Effector memory CD8-positive, alpha-beta T cell (primary cell): ENCODE data around the gene CABLES2.

Experiments used
- ATAC-seq: fragments of 150-1000 bp; cut with Tn5 transposase; replicated peaks from 2 replicates; pipeline ENCODE4 v1.10.0; 2021; ENCODE audit warnings: mild to moderate bottlenecking, moderate library complexity
- DNase-seq, 3 experiments: peaks; one replicate each; pipeline ENCODE4 v3.0.0; 2021
- H3K27ac Mint-ChIP-seq, 2 donors: one replicate each; pipeline ENCODE4 v1.8.0; 2022; ENCODE audit warnings: mild to moderate bottlenecking in 2 of 2, mixed read lengths in 2 of 2, moderate library complexity in 2 of 2
- H3K27me3 Mint-ChIP-seq, 2 donors: one replicate each; pipeline ENCODE4 v1.8.0; 2022; ENCODE audit warnings: mixed read lengths in 2 of 2
- H3K36me3 Mint-ChIP-seq: one replicate; pipeline ENCODE4 v1.8.0; 2022; ENCODE audit warnings: mild to moderate bottlenecking, moderate library complexity, mixed read lengths; ENCODE audit not compliant: insufficient read depth
- H3K4me1 Mint-ChIP-seq, 2 donors: one replicate each; pipeline ENCODE4 v1.8.0; 2022; ENCODE audit warnings: low read depth in 2 of 2, mixed read lengths in 2 of 2
- H3K4me3 Mint-ChIP-seq, 2 donors: one replicate each; pipeline ENCODE4 v1.8.0; 2022; ENCODE audit warnings: mild to moderate bottlenecking in 2 of 2, mixed read lengths in 2 of 2, moderate library complexity in 2 of 2
- H3K9me3 Mint-ChIP-seq, 2 donors: one replicate each; pipeline ENCODE4 v1.8.0; 2022; ENCODE audit warnings: mixed read lengths in 2 of 2

Gene CABLES2

DNA sequence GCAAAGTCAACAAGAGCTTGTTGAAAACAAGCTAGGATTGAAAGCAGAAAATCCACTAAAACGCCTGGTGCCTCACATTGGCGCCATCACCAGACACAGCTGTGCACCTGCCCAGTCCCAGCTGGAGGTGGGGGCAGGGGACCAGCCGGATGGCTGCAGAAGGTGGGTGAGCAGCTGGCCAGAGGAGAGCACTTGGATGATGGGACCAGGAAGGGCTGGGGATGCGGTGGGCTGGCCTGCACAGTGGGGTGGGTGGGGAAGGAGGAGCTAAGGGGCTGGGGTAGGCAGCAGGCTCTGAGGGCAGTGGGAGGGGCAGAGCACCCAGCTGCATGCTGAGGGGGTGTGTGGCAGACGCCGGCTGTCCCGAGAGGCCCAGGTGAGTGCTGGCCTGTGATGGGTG lies 7.1 kb downstream of the CABLES2 start:
- Mint-ChIP-seq H3K36me3 (peaks cover 30% of the 10 kb centered on the region), H3K4me3 (no peak overlapping the region)
- no peak for ATAC-seq

DNA sequence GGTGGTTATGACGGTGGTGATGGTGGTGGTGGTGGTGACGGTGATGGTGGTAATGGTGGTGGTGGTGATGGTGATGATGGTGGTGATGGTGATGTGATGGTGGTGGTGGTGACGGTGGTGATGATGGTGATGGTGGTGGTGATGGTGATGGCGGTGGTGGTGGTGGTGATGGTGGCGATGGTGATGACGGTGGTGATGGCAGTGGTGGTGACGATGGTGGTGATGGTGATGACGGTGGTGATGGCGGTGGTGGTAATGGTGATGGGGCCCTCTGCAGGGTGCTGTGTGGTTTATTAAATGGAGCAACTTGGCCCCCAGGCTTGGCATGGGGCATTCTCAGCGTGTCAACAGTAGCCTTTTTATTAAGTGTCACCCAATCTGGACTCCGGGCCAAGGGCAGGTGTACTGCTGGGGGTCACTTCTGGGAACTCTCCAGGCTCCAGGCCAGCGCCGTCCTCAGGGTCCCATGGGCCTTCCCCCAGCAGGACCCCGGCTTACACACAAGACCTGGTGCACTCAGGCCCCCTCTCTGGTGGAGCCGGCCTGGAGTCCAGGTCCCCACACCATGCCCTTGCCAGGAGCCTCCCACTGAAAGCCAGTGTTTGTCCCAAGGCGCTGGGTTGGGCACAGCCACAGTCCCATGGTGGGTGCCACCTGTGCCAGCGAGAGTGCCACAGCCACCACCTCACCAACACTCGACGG lies 8.8 kb downstream of the CABLES2 start:
- Mint-ChIP-seq H3K4me1 (peaks cover 2 to 5% of the 10 kb centered on the region in 2 donors), H3K36me3 (peaks cover 30% of the 10 kb centered on the region), H3K27ac (peak overlapping the region in 1 of 2 donors; percentile 62), H3K4me3 (no peak overlapping the region), H3K9me3 (peaks cover 0 to 8% of the 10 kb centered on the region in 2 donors), H3K27me3 (no peaks in the 10 kb centered on the region)
- no peak for ATAC-seq
- no peak for DNase-seq

More for the DNA sequence above, 7.1 kb downstream of the CABLES2 start:
- no peaks in the 10 kb centered on the region for H3K27me3 Mint-ChIP-seq
- H3K27ac Mint-ChIP-seq: peak overlapping the region in 1 of 2 donors; percentile 72
- H3K4me1 Mint-ChIP-seq: peaks cover 5 to 7% of the 10 kb centered on the region in 2 donors
- DNase-seq: no peak
- peaks cover 0 to 8% of the 10 kb centered on the region in 2 donors for H3K9me3 Mint-ChIP-seq

DNA sequence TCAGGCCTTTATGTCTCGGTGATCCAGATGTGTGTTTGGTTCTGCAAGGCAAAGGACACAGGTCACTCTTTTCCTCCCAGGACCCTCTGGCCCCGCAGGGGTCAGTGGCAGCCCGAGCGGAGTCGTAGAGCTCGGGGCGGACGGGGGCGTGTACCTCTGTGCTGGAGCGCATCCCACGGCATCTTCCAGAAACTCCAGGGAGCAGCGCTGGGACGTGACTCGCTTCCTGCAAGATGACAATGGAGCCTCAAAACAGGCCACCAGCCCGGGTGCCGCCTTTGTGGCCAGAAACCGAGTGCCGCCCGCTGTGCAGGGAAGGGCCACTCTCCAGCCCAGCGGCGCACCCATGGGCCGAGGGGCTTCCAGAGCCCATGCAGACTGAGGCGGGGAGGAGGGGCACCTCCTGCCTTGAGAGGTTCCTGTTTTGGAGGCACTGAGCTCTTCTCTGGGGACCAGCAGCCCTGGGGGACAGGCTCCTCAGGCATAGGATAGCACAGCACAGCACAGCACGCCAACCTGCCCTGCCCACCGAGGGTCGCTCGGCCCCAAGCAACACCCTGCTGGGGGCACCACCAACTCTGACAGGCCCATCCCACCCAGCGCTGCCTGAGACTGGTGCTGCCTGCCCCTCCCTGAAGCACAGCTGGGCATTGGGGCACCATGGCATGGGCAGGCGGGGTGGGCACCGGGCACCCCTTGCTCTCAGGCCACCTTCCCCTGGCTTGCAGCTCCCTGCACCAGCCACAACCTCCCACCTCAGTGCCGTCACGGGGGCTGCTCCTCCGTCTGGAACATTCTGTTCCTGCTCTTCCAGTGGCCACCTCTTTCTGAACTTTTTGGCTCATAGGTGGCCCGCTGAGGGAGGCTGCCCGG lies 10.5 kb downstream of the CABLES2 start:
- Mint-ChIP-seq H3K27me3 (no peaks in the 10 kb centered on the region), H3K36me3 (peaks cover 29% of the 10 kb centered on the region), H3K27ac (peak overlapping the region in 1 of 2 donors; percentile 73), H3K4me3 (no peak overlapping the region), H3K4me1 (peaks cover 2 to 5% of the 10 kb centered on the region in 2 donors), H3K9me3 (peaks cover 0 to 8% of the 10 kb centered on the region in 2 donors)
- no peak for ATAC-seq
- no peak for DNase-seq

DNA sequence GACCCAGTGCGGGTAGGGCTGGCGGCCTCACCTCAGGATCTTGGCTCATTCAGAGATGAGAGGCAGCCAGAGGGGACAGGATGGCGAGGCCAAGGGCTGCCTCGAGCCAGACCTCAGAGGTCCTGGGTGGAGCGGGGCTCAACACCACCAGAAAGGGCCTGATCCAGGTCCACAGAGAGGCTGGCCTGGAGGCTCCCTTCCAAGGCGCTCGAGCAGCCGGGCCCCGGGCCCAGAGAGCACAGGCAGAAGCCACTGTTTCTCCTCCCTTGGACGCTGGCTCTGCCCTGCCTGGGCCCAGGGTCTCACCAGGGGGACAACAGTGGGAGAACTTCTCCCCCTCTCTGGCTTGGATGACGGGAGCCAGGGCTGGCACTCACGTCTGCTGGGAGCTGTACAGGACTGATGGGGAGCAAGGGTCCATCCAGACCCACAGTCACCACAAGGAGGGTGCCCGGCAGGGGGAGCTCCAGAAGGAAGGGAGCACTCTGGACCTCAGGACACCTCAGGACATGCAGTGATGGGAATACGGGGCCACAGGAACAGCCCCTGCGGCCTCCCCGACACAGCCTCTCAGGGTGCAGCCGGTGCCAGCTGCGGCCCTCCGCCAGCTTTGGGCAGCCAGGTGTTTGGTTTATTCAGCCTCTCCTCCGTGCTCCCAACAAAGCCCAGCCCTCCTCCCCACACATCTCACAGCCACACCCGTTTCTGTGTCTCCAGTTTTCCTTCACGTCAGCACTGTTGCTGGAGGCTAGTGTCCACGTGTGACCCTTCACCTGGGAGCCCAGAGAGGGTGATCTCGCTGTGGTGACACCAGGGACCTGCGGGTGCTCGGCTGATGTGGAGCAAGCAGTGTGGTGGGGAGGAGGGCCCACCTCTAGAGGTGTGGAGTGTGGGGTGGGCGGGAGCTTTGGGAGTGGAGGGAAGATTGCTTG lies 11.5 kb downstream of the CABLES2 start:
- ATAC-seq (no peak), DNase-seq (no peak)
- no peak overlapping the region for H3K4me3 Mint-ChIP-seq
- H3K36me3 Mint-ChIP-seq: peaks cover 24% of the 10 kb centered on the region
- peaks cover 0 to 5% of the 10 kb centered on the region in 2 donors for H3K4me1 Mint-ChIP-seq
- H3K27me3 Mint-ChIP-seq: no peaks in the 10 kb centered on the region
- peaks cover 0 to 8% of the 10 kb centered on the region in 2 donors for H3K9me3 Mint-ChIP-seq
- H3K27ac Mint-ChIP-seq: peak overlapping the region in 1 of 2 donors; percentile 67

DNA sequence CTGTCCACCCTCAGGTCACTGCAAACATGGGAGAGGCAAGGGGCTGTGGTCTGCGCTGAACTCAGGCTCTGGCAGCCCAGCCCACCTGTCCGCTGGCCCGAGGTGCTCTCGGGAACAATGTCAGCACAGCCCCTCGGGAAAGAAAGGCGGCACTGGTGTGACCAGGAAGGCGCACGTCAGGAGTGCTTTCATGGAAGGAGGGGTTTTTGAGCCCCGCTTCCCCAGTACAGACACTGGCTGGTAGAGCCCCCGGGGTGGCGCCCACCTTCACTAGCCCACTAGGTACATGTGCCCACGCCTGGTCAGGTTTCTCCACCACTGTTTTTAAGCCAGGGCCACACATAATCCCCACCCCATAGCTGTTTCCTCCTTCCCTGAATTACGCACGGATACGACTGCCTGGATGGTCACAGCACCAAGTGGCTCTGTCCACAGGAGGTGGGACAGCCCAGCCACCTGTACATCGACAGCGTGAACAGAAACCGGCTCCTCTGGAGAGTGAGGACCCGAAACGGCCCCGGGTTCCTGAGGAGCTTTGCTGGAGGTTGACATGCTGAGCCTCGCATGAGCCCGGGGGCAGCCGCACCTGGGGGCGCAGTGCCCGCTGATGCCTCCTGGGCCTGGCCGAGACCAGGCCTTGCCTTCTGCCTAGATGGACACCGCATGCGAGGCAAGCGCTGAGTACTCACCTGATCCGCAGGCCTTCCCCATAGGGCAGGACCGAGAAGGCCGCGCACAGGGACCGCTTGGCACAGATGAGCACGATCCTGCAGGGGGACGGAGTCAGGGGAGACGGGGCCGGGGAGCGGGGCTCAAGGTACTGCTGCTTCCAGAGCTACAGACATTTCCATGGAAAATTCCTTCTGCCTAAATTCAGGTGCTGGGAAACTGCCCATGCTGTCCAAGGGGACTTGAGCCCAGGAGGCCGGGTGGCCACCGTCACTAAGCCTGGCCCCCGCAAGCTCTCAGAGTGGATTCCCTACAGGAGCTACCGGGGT lies 12.5 kb downstream of the CABLES2 start:
- Mint-ChIP-seq H3K4me3 (no peak overlapping the region), H3K36me3 (peaks cover 30% of the 10 kb centered on the region), H3K27me3 (no peaks in the 10 kb centered on the region), H3K27ac (peak overlapping the region in 1 of 2 donors; percentile 67), H3K4me1 (peaks cover 2 to 9% of the 10 kb centered on the region in 2 donors), H3K9me3 (peaks cover 0 to 8% of the 10 kb centered on the region in 2 donors)
- no peak for ATAC-seq
- DNase-seq: no peak

DNA sequence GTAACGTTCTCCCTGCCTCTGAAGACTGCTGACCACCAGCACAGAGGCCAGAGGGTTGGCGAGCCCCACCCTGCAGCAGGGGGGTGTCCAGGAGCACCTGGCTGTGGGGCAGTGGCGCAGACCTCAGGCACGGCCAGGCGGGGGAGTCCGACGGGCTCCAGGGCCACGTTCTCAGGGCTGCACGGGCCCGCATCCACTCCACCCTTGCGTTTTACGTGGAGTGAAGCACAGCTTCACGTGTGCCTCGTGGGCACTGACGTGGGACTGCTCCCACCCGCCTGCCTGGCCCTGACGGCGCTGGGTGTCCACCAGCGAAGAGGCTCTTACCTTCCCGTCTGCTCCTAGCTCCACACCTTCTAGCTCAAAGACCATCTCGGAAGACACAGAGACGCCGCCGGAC lies 13.3 kb downstream of the CABLES2 start:
- Mint-ChIP-seq H3K27ac (no peak overlapping the region), H3K36me3 (peaks cover 34% of the 10 kb centered on the region), H3K9me3 (peaks cover 0 to 8% of the 10 kb centered on the region in 2 donors), H3K27me3 (no peaks in the 10 kb centered on the region), H3K4me1 (peaks cover 2 to 9% of the 10 kb centered on the region in 2 donors), H3K4me3 (no peak overlapping the region)
- ATAC-seq: no peak
- no peak for DNase-seq

DNA sequence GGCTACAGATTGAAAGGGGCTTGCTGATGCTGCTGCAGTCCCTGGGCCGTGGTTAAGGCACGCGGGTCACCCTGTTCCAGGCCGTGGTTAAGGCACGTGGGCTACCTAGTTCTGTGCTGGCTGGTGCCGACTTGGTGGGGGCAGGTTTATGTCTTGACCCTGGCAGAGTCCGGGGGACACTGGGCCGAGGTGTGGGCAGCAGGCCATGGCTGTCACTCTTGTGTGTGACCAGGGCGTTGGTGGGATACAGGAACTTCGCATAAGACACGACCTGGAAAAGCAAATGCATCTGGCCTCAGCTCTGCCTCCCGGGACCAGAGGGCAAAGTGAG lies 13.8 kb downstream of the CABLES2 start:
- DNase-seq (no peak), ATAC-seq (no peak)
- H3K27ac Mint-ChIP-seq: no peak overlapping the region
- H3K4me3 Mint-ChIP-seq: no peak overlapping the region
- H3K4me1 Mint-ChIP-seq: peaks cover 5 to 10% of the 10 kb centered on the region in 2 donors
- H3K36me3 Mint-ChIP-seq: peaks cover 36% of the 10 kb centered on the region
- H3K27me3 Mint-ChIP-seq: no peaks in the 10 kb centered on the region
- H3K9me3 Mint-ChIP-seq: peaks cover 0 to 8% of the 10 kb centered on the region in 2 donors

DNA sequence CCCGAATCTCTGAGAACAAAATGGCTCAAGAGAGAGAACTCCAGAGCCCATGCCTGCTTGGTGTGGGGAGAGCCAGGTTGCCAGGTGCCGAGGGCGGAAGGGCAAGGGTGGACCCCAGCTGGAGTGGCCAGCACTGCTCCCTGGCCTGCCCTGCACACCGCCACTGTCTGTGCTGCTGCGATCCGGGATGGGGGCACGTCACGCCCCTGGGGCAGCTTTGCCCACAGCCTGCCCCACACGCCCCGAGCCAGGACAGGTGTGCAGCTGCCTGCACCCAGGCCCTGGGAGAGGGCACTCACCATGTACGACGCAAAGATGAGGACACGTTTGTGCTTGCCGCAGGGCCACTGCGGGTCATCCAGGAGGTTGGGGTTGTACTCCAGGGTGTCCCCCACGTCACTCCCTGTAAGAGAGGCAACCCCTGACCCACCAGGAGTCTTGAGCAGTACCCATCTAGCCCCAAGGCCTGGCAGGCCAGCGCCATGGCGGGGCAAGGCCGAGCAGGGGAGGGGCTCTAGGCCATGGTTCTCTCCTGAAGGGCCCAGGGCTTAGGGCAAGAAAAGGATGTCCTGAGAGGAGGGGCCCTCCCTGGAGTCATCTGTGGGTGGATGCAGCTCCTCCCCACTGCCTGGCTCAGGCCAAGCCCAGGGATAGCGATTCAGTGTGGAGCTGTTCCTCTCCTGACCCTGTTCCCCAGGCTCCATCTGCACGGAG lies 14.3 kb downstream of the CABLES2 start:
- Mint-ChIP-seq H3K9me3 (peaks cover 0 to 4% of the 10 kb centered on the region in 2 donors), H3K27ac (no peak overlapping the region), H3K36me3 (peaks cover 40% of the 10 kb centered on the region), H3K4me3 (no peak overlapping the region), H3K27me3 (no peaks in the 10 kb centered on the region), H3K4me1 (peaks cover 10 to 11% of the 10 kb centered on the region in 2 donors)
- ATAC-seq (no peak), DNase-seq (no peak)

DNA sequence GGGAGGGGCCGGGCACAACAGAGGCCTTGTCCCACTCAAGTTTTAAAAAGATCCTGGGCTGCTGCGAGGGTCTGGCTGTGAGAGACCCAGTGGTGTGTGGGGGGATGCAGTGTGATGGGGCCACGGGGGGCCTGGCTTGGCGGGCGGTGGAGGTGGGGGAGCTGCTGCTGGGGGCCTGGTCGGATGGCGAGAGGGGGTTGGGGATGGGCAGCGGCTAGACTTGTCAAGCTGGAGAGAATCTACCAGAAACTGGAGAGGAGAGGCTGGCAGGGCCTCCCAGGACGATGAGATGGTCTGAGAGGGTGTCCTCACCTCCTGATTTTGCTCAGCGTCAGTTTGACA lies 15.0 kb downstream of the CABLES2 start:
- H3K36me3 Mint-ChIP-seq: peaks cover 39% of the 10 kb centered on the region
- ATAC-seq: no peak
- H3K4me3 Mint-ChIP-seq: no peak overlapping the region
- no peaks in the 10 kb centered on the region for H3K27me3 Mint-ChIP-seq
- peaks cover 16 to 17% of the 10 kb centered on the region in 2 donors for H3K4me1 Mint-ChIP-seq
- H3K9me3 Mint-ChIP-seq: no peaks in the 10 kb centered on the region
- DNase-seq: no peak
- no peak overlapping the region for H3K27ac Mint-ChIP-seq

DNA sequence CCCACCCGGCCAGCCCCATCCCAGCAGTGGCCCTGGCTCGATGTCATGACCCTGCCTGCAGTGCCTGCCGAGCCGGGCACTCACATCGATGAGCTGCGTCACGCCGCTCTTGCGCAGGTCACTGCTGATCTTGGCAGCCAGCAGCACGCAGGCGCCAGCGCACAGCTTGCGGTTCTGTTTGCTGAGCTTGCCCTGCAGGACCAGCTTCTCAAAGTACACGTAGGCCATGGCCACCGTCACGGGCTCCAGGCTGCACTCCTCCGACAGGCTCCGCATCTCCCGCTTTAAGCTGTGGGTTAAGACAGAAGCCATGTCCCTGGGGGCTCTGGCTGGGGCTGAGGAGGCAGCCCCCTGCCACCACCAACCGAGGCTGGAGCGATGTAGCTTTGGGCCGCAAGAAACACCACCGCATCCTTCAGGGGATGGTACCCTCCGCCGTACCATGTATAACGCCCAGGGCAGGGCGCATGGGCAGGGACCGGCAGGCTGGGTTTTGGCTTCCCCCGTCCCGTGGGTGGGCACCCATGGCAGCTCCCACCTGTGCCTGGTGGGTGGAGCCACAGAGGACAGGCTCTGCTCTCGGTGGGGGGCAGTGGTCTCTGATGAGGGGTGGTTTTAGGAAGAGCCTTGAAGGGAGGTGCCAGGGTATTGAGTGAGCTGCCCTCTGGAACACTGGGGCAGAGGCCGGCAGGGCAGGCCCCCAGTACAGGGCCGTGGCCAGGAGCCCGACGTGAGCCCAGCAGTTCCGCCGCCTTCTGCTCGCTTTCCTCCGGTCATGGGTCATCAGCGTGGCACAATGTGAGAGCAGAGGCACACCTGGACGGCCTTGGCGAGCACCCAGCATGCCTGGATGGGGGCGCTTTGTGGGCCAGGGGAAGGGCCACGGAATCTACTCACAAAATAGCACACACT lies 15.7 kb downstream of the CABLES2 start:
- no peak overlapping the region for H3K4me3 Mint-ChIP-seq
- no peaks in the 10 kb centered on the region for H3K9me3 Mint-ChIP-seq
- peaks cover 16 to 17% of the 10 kb centered on the region in 2 donors for H3K4me1 Mint-ChIP-seq
- ATAC-seq (no peak), DNase-seq (no peak)
- H3K27me3 Mint-ChIP-seq: no peaks in the 10 kb centered on the region
- H3K27ac Mint-ChIP-seq: peak overlapping the region in 1 of 2 donors; percentile 26
- H3K36me3 Mint-ChIP-seq: peaks cover 39% of the 10 kb centered on the region
